T follicular helper cell (primary cell): ENCODE data around the gene CLASP1.
"Not testable (repeated sequence)": the region's sequence is repeated elsewhere in the genome, so short reads cannot be mapped to it uniquely, and the experiment has no call there.

Experiments used
- DNase-seq: peaks from one replicate; pipeline ENCODE4 v3.0.0-alpha.2; 2020; ENCODE audit warnings: low read depth

CLASP1 gene

DNA sequence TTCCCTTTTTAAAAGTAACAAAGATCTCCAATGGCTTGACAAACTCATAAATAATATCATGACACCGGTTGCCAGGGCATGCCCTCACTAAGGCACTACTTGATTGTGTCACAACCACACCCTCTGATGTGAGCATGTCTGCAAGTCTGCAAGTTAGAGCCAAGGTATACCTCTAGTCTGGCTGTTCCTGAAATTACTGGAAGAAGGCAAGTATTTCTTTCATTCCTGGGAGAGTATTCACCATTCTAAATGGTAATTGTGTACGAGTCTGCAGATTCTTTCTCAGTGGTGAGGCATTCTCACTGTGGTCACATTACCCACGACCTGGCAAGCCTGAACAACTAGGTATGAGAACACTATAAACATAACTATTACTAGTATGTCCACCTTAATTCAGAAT is 144.3 kb downstream of the CLASP1 start:
- no peak for DNase-seq

DNA sequence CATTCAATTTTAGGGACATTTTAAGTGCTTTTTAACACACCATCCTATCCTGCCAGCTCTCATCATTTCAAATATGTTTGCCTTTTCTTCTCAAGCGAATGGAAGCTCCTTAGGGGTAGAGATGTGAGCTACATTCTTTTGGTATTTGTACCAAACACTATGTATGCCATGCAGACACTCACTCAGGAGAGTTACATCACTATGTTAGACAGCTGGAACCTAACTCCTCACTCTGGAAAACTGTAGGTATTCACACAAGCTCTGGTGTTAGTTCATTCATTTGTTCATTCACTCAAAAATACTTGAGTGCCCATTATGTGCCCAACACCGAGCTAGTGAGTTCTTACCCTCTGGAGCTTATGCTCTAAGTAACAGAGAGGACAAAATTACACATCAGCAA is 144.9 kb downstream of the CLASP1 start:
- no peak for DNase-seq

DNA sequence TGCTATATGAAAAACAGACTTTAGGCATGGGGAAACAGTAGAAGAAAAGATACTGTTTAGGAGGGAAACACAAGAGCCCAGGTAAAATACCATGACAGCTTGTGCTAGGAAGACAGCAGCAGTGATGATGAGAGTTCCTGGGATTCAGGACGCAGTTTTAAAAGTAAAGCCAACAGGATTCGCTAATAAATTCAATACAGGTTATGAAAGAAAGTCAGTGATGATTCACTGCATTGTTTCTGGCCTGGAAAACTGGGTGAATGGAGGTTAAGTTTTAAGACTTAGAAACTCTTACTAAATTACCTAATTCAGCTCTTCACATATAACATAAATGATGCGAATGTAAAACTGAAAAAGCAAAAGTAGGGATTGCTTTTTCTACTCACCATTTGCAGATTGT is 146.5 kb downstream of the CLASP1 start:
- no peak for DNase-seq

DNA sequence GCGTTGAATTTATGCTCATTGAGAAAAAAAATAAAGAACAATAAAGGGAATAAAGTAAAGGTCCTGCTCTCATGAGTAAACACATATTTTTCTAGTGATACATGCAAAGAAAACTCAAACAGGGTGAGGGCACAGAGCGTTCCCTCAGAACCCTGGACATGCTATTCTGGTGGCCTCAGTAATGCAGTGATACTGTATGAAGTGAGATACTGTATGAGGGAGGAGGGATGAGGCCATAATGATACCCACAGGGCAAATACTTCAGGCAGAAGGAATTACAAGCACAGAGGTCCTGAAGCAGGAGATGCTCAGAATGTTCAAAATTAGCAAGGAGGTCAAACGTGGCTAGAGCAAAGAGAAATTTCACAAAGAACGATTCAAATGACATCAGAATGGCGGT is 147.0 kb downstream of the CLASP1 start:
- DNase-seq = no peak

DNA sequence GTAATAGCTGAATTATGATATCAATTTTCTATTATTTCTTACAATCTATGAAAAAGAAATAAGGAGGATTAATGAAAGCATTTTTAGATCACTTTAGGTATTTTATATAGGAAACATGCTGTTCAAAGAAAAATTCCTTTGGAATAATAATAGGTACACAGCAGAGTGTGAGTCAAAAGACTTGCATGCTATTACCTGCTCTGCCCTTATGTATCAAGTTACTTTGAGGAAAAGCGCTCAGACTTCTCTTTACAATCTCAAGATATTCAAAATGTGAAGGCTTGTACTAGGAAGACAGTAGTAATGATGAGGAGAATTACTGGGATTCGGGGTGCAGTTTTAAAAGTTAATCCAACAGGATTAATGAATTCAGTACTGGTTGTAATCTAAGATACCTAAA is 147.7 kb downstream of the CLASP1 start:
- DNase-seq = no peak

DNA sequence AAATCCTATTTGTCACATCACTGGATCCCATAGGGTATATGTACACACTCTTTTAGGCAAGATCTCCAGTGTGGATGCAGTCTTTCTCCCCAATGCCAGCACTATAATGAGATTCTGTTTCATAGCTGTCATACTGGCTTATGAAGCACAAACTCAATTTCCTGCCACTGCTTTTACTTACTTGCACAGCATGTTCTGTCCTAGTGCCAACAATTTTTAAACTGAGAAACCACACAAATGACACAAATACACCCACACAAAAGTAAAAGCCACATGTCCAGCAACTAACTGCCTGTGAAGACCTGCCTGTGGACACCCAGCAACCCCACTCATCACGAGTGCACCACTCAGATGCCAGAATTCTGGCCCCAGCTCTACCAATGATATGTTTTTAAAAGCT is 148.2 kb downstream of the CLASP1 start:
- no peak for DNase-seq

DNA sequence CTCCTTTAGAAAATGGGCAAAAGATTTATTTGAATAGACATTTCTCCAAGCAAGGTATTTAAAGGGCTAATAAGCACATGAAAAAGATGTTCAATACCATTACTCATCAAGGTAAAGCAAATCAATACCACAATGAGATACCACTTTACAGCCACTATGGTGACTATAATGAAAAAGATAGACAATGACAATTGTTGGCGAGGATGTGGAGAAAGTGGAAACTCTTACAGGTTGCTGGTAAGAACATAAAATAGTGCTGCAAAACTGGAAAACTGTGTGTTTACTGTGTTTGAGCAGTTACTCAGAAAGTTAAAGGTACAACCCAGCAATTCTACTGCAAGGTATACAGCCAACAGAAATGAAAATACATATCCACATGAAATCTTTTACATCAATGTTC is 150.5 kb downstream of the CLASP1 start:
- no peak for DNase-seq

DNA sequence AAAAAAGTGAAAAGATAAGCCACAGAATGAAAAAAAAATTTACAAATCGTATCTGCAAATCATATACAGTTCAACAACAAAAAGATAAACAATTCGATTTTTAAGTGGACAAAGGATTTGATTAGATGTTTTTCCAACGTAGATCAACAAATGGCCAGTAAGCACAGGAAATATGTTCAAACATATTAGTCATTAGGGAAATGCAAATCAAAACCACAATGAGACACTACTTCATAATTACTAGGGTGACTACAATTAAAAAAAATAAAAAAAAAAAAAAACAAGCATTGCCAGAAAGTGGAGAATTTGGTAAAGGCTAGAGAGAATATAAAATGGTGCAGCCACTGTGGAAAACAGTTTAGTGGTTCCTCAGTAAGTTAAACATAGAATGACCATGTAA is 156.9 kb downstream of the CLASP1 start:
- no peak for DNase-seq

DNA sequence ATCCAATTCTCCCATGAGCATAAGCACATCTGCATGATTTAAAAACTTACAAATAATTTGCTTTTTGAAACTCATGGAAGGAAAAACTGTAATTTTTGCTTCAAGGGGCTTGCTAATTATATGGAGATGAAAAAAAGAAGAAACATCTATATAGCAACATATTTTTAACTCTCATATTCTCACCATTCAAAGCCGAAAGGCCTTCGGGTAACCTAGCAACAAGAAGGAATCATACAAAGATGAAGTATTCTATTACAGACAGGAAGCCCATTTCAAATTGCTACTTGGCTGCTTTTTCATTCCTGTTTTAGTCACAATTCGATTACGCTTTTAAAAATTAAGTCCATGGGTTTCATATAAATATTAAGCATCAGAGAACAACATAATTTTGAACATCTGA is 157.7 kb downstream of the CLASP1 start:
- no peak for DNase-seq

DNA sequence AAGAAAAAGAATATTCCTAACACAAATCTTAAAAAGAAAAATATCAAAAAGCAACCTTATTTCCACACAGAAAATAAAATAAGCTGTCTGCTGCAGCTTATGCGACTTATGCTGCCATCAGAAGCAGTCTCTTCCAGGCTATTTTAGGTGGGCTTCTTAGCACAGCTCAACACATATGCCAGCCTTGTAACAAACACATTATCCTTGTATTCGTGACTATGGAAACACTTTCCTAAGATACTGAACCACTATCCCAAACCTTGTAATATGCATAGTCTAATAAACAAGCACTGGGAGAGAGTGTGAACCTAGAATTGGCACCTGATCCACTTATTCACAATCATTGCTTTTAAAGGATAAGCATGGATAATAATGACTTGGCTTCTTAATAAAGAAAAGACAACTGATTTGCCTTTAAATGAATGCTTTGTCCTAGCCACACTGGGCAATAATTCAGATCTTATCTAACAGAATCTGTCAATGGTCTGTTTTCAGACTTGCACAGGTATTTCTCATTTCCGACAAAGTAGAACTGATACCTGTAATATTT is 158.6 kb downstream of the CLASP1 start:
- no peak for DNase-seq

DNA sequence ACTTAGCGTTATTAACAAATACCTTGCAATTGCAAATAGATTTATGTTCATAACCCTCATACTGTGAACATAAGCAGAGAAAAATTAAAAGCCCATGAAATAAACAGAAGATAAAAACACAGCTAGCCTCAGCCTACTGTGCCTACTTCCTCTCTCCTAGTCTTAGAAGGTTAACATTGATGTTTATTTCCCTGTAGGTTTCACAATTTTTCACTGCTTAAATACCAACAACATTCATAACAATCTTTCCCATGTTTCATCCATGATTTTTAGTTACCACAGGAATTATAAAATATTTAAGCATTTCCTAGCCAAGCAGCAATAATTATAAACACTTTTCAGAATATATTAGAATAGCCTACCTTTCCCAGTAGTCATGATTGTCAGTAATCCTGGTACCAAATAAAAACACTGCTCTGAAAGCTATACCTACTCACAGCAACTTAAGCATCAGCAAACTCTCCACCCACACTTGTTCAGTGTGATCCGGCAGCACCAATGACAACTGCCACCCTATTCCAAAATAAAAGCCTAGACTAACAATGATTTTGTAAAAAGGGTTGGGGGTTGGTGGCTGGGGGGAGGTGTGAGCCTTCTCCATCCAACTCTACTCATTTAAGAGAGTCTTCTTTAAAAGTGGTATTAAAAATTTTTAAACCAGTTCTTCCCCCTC is 159.2 kb downstream of the CLASP1 start:
- no peak for DNase-seq

DNA sequence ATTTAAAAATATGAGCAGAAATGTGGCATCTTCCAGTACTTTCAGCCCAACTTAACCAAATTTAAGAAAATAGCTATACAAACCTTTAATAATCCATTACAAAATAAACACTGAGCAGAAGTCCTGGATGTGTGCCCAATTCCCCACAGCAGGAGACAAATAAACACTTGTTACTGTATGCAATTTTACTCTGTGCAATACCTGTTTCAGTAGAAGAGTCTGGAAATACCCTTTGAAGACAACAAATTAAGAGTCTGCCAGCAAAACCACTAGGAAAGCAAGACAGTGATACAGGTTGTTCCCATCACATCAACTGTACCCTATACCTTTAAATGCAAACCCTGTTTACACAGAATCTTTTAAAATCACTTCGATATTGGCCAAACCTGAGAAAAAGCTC is 160.0 kb downstream of the CLASP1 start:
- DNase-seq = no peak

DNA sequence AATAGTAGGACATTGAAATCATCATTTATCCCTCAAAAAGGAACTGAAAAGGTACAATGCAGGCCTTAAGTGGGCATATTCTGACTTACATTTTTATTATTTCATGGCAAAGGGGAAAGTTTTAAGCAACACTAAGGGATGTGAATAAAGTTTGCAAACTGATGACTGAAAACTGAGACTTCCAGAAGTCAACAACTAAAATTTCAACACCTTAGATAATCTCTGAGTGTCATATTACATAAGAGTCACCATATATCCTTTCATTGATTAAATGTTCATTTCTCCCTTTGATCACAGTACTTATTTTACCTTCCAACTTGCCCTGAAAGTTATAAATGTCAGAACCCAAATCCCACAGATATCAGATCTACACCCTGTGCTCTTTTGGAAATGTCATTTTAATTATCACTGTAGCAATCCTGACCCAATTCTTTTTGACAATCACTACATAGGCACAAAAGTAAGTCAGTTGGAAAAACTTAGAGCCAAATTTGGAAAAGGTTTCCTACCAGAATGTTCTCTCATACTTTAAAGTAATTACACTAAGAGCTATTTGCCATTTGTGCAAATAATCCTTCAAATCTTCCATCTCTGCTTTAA is 163.0 kb downstream of the CLASP1 start:
- DNase-seq = no peak

DNA sequence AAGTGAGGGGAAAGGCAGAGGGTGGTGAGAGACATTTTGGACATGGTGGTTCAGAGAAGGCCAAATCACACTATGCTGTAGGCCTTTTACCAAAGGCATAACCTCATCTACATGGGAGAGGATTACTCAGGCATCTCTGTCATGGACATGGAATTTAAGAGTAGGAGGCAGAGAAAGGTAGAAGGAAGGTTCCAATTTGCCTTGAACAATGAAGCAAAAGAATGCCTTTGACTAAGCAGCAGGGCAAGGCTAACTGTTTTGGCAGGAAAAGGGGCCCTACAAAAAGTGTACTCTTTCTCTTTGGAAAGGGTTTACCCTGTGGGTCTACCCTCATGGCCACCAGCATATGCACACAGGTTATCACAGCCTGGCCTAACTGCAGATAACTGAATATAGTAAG is 164.2 kb downstream of the CLASP1 start:
- no peak for DNase-seq

DNA sequence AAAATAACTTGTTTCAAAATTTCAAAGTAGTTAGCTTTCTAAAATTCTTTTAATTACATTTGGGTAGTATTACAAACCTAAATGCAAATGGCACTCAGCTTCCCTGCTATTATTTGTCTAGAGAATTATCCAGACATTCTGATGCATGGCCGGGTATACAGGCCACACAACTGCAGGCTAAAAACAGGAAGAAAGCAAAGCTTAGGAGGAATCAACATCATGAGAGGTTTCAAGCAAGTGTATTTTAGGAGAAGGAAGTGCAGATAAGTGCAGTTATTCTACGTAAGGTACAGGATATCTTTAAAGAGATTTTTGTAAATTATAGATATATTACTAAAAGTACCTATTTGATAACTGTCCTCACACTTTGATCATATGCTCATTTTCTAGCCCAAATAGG is 165.4 kb downstream of the CLASP1 start:
- no peak for DNase-seq

DNA sequence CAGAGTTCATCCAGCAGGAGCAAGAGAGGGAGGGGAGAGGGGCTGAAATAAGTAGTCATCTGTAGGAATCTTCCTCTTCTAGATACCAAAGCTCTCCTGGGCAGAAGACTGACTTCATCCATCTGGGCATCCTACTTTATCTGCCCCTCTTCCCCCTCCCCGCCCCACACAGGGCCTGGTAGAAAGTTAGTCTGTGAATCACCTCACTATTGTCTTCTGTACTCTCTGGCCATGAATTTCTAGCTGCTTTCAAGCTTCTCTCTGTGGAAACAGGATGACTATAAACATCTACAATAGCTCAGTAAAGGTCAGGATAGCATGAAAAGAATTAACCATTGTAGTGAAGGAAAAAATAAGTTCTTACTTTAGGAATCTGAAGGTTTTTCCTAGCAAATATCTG is 166.2 kb downstream of the CLASP1 start:
- DNase-seq = no peak

DNA sequence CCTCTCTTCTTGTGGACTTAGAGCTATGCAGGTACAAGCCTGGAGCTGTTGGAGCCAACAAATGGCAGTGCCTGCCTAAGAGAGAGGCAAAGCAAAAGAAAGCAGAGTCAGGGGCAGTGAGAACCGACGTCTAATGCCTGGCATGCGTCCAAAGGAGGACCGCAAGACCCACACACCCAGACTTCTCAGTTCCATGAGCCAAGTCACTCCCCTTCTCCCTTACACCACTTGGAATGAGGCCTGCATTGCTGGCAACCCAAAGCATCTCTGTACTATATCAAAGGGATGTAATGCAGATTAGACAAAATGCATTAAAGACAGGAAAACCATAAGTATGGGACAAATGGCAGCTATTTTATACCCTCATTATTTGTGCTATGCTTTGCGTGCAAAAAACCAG is 168.4 kb downstream of the CLASP1 start:
- DNase-seq = no peak

DNA sequence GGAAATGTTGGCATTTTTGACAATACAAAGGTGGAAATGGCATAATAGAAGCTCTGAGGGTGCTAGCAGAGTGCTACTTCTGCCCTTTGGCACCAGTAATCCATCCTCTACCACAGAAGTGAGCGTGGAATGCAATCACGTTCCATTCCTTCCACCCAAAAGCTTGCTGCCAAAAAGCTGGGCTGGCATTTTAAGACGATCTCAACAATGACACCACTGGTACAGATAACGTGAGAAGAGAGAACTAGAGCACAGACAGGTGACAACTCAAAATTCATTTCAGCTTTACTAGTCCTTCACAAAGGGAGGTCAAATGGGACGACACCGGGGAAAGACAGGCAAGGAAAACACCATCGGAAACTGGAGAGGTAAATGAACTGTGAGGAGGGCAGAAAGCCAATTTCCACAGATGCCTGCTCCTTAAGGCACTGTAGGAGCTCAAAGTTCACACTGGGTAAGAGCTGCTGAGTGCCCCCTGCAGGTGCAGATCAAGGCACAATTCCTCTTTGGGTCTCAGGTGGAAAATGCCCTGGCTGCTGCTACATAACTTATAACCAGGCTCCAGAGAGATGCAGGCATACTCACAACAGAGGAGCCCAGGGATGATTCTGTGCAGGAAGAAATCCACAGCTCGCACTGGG is 169.3 kb downstream of the CLASP1 start:
- no peak for DNase-seq

DNA sequence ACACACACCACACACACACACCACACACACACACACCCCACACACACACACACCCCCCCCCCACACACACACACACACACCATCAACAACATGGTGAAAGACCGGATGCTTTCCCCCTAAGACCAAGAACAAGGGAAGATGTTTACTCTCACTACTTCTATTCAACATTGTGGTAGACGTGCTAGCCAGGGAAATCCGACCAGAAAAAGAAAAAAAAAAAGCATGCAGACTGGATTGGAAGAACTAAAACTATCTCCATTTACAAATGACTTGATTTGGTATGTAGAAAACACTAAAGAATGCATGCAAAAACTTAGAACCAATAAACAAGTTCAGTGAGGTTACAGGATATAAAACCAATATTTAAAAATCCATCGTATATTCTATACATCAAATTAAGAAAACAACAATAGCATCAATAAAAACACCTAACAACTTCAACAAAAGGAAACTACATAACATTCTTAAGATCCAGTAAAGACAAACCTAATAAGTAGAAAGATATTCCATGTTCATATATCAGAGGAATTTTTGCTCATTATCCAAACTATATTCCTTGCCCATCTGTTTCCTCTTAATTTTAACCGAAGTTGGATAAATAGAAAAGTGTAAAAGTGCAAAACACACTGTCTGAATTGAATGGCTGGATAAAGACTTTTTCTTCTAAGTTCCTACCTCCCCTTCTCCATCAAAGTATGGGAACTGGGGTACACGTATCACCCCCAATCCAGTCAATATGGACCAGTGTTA is 170.1 kb downstream of the CLASP1 start:
- no peak for DNase-seq

DNA sequence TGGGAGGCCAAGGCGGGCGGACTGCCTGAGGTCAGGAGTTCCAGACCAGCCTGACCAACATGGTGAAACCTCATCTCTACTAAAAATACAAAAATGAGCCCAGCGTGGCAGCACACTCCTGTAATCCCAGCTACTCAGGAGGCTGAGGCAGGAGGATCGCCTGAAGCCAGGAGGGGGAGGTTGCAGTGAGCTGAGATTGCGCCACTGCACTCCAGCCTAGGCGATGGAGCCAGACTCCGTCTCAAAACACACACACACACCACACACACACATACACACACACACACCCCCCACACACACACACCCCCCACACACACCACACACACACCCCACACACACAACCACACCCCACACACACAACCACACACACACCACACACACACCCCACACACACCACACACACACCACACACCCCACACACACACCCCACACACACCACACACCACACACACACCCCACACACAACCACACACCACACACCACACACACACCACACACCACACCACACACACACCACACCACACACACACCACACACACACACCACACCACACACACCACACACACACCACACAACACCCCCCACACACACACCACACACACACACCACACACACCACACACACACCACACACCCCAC is 170.8 kb downstream of the CLASP1 start:
- not testable (repeated sequence) for DNase-seq

DNA sequence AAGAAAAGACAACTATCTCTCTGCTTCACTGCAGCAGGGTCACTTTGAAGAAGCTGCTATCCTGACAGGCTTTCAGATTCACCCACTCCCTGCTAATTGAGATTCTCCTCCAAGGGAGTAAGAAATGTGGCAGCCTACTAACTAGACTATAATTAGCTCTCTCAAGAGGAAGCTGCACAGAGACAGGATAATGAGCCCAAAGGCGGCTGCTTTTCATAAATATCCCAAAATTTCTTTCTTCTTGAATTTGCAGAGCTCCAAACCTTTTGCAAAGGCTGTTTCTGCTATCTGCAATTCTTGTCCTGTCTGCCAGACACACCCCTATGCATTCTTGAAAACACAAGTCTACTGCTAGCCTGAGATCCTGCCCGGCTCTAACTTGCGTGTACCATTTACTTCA is 172.6 kb downstream of the CLASP1 start:
- no peak for DNase-seq
